A549 (cell line): ENCODE results near the gene HOXB5. TPM values are rescaled to one million over a fixed set of nuclear protein-coding genes. Genes with fewer than 3 reads are reported as not detected.

ENCODE experiments used
- ATAC-seq, 2 experiments: fragments of 200-7000 bp in 1 of 2; fragments of >200 bp in 1 of 2; cut with Nextera tagmentation in 1 of 2; cut with Tn5 transposase in 1 of 2; 3 replicates each; pipeline versions ENCODE4 v1.8.0 to v1.9.1; 2018 to 2020; ENCODE audit warnings: mild to moderate bottlenecking in 1 of 2, moderate library complexity in 1 of 2
- CTCF ChIA-PET: fragments of 300-600 bp; sonication (Branson Sonifier 250); formaldehyde crosslinking; extraction: SDS; loops from one replicate; lab custom pipeline; 2021; ENCODE audit warnings: antibody characterized with exemption, inconsistent platforms; lab: Yijun Ruan, JAX
- POLR2A ChIA-PET: fragments of 350-600 bp; formaldehyde crosslinking; extraction: SDS; loops from one replicate; lab custom pipeline; 2021; ENCODE audit warnings: antibody characterized with exemption, inconsistent platforms; lab: Yijun Ruan, JAX
- DNase-seq, 2 experiments: peaks; one replicate each; pipeline versions ENCODE4 v3.0.0 to v3.0.0-alpha.2; 2011 to 2016; ENCODE audit warnings: low read depth in 1 of 2, low spot score in 1 of 2
- FAIRE-seq: peaks from 2 replicates; lab custom pipeline; 2011; peaks lifted over from hg19 to GRCh38; lab: Jason Lieb, UNC
- H3K27ac ChIP-seq, 2 experiments: fragments of >200 bp; sonication (Bioruptor Twin); formaldehyde crosslinking; 3 replicates each; pipeline ENCODE4 v1.5.1; 2016 to 2017
- H3K4me1 ChIP-seq: fragments of >200 bp; sonication (Bioruptor Twin); formaldehyde crosslinking; 3 replicates; pipeline ENCODE4 v1.6.1; 2016
- H3K4me2 ChIP-seq: fragments of >200 bp; sonication (Bioruptor Twin); formaldehyde crosslinking; 3 replicates; pipeline ENCODE4 v1.6.1; 2016
- H3K4me3 ChIP-seq: fragments of >200 bp; sonication (Bioruptor Twin); formaldehyde crosslinking; 3 replicates; pipeline ENCODE4 v1.5.1; 2016
- H3K9me3 ChIP-seq: fragments of >200 bp; sonication (Bioruptor Twin); formaldehyde crosslinking; 3 replicates; pipeline ENCODE4 v1.6.1; 2016
- BHLHE40 ChIP-seq: IDR thresholded peaks from 2 replicates; pipeline ENCODE4 v1.6.1; 2012; ENCODE audit warnings: low read depth, low read length, inconsistent platforms
- EHMT2 ChIP-seq: fragments of 200-600 bp; sonication (generic); IDR thresholded peaks from 2 replicates; pipeline ENCODE4 v1.6.1; 2016; ENCODE audit warnings: antibody characterized with exemption, low read depth, mild to moderate bottlenecking, moderate library complexity
- ESRRA ChIP-seq: fragments of 150-350 bp; IDR thresholded peaks from 2 replicates; pipeline ENCODE4 v1.6.1; 2014; ENCODE audit warnings: mild to moderate bottlenecking, low read length, borderline replicate concordance
- FOSB ChIP-seq: fragments of 250-450 bp; sonication (Bioruptor Pico); IDR thresholded peaks from 2 replicates; pipeline ENCODE4 v1.5.0; 2020; ENCODE audit warnings: mild to moderate bottlenecking, moderate library complexity
- FOXS1 ChIP-seq: fragments of 250-450 bp; sonication (Bioruptor Pico); IDR thresholded peaks from 2 replicates; pipeline ENCODE4 v1.5.0; 2020; ENCODE audit warnings: mild to moderate bottlenecking, moderate library complexity
- HDAC2 ChIP-seq: fragments of 200-600 bp; sonication (generic); IDR thresholded peaks from 2 replicates; pipeline ENCODE4 v1.6.1; 2016
- MAFK ChIP-seq: fragments of 450-650 bp; IDR thresholded peaks from 2 replicates; pipeline ENCODE4 v1.6.1; 2014; ENCODE audit not compliant: partially characterized antibody
- MYC ChIP-seq: IDR thresholded peaks from 2 replicates; pipeline ENCODE4 v1.6.1; 2012; ENCODE audit warnings: mild to moderate bottlenecking, inconsistent platforms, low read length, improper control_type of control experiment, borderline replicate concordance
- NPAS2 ChIP-seq: fragments of 250-450 bp; sonication (Bioruptor Pico); IDR thresholded peaks from 2 replicates; pipeline ENCODE4 v1.8.0; 2022; ENCODE audit warnings: mild to moderate bottlenecking, moderate library complexity, borderline replicate concordance
- PHF8 ChIP-seq: fragments of 200-600 bp; sonication (generic); IDR thresholded peaks from 2 replicates; pipeline ENCODE4 v1.6.1; 2016; ENCODE audit warnings: low read depth, mild to moderate bottlenecking, antibody characterized with exemption, moderate library complexity, borderline replicate concordance
- RAD21 ChIP-seq, 2 experiments: fragments of >200 bp in 1 of 2; sonication (Bioruptor Twin) in 1 of 2; formaldehyde crosslinking in 1 of 2; IDR thresholded peaks in 1 of 2; conservative IDR thresholded peaks in 1 of 2; 2 replicates in 1 of 2; 3 replicates in 1 of 2; pipeline ENCODE4 v1.6.1; 2012 to 2018; ENCODE audit warnings: inconsistent platforms in 1 of 2
- RNF2 ChIP-seq: fragments of 200-600 bp; sonication (generic); IDR thresholded peaks from 2 replicates; pipeline ENCODE4 v1.6.1; 2016; ENCODE audit warnings: low read depth, mild to moderate bottlenecking, antibody characterized with exemption, moderate library complexity, borderline replicate concordance
- TFCP2L1 ChIP-seq: fragments of 250-450 bp; sonication (Bioruptor Pico); IDR thresholded peaks from 2 replicates; pipeline ENCODE4 v1.5.0; 2021; ENCODE audit warnings: mild to moderate bottlenecking
- TP53 ChIP-seq: fragments of 250-450 bp; sonication (Bioruptor Pico); IDR thresholded peaks from 2 replicates; pipeline ENCODE4 v1.5.0; 2021; ENCODE audit warnings: mild to moderate bottlenecking, moderate library complexity
- ZFP36 ChIP-seq: fragments of 450-650 bp; IDR thresholded peaks from 2 replicates; pipeline ENCODE4 v1.6.1; 2014; ENCODE audit warnings: borderline replicate concordance; ENCODE audit not compliant: partially characterized antibody
- ZSCAN20 ChIP-seq: fragments of 250-450 bp; sonication (Bioruptor Pico); IDR thresholded peaks from 2 replicates; pipeline ENCODE4 v1.8.0; 2022; ENCODE audit warnings: mild to moderate bottlenecking, moderate library complexity
- WGBS: methylation state at CpG from one replicate; pipeline ENCODE4 v1.1.6; 2017; ENCODE audit errors: missing lambda C conversion rate; 5-methylcytosine and 5-hydroxymethylcytosine counted together
- polyA plus RNA-seq, 4 experiments: library from polyadenylated mRNA; depleted of rRNA in 3 of 4; stranded (reverse); fragments of >200 nt; fragmentation: RNase III in 1 of 4; extraction: RNeasy Plus Mini Kit Qiagen cat#74134 plus additional on column Dnase treatment in 1 of 4; gene quantifications; 2 replicates in 3 of 4; 3 replicates in 1 of 4; pipeline ENCODE4 v1.2.3, GENCODE V29; 2011 to 2017
- TF ChIP-seq, protein P1 (sequence below): fragments of >200 bp; sonication (Bioruptor Twin); formaldehyde crosslinking; IDR thresholded peaks from 3 replicates; pipeline ENCODE4 v1.5.1; 2016
- TF ChIP-seq, protein P2 (sequence below): IDR thresholded peaks from 2 replicates; pipeline ENCODE4 v1.6.1; 2012
- TF ChIP-seq, protein P3 (sequence below): fragments of >200 bp; sonication (Bioruptor Twin); formaldehyde crosslinking; IDR thresholded peaks from 2 replicates; pipeline ENCODE4 v1.6.1; 2016
- TF ChIP-seq, protein P4 (sequence below): fragments of 450-650 bp; IDR thresholded peaks from 2 replicates; pipeline ENCODE4 v1.6.1; 2014; ENCODE audit warnings: antibody characterized with exemption

Gene HOXB5
- polyA plus RNA-seq, 2 of the 4 experiments (the other 2 are of a cell fraction), result 2.5 to 3.0 TPM

DNA sequence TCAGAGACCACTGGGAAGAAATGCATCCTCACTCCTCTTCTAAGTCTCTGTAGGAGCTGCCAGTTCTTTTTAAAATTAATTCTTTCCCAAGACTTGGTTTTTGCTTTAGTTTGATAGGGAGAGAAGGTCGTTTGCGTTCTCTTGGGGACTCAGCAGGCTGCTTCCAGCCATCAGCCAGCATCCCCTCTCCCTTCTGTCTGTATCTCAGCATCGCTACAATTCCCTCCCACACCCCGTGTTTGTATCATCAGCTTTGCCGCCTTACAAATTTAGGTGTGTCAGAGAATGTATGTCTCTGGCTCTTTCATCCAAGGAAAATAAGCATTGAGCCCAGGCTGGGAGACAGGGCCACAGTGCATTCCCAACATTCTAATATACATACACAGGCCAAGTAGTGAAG is 5.8 kb upstream of the HOXB5 start:
- Histone ChIP-seq H3K27ac (0 out of 6 replicates have a peak overlapping the region, but pooled peaks of 1 of the 2 experiments have one; percentile 14), H3K4me1 (peaks cover 25% of the 10 kb centered on the region), H3K9me3 (no peaks in the 10 kb centered on the region), H3K4me2 (no peak overlapping the region), H3K4me3 (no peak overlapping the region)
- WGBS, result 84% methylated on average over 5 of the region's 5 CpGs
- TF ChIP-seq ESRRA, result no peak
- TF ChIP-seq, protein P1, sequence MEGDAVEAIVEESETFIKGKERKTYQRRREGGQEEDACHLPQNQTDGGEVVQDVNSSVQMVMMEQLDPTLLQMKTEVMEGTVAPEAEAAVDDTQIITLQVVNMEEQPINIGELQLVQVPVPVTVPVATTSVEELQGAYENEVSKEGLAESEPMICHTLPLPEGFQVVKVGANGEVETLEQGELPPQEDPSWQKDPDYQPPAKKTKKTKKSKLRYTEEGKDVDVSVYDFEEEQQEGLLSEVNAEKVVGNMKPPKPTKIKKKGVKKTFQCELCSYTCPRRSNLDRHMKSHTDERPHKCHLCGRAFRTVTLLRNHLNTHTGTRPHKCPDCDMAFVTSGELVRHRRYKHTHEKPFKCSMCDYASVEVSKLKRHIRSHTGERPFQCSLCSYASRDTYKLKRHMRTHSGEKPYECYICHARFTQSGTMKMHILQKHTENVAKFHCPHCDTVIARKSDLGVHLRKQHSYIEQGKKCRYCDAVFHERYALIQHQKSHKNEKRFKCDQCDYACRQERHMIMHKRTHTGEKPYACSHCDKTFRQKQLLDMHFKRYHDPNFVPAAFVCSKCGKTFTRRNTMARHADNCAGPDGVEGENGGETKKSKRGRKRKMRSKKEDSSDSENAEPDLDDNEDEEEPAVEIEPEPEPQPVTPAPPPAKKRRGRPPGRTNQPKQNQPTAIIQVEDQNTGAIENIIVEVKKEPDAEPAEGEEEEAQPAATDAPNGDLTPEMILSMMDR, result no peak
- no peak for TF ChIP-seq RAD21 (conservative IDR thresholded peaks at IDR 0.05 in 1 of 2, IDR thresholded peaks at IDR 0.05 in 1 of 2)
- TF ChIP-seq, protein P2, sequence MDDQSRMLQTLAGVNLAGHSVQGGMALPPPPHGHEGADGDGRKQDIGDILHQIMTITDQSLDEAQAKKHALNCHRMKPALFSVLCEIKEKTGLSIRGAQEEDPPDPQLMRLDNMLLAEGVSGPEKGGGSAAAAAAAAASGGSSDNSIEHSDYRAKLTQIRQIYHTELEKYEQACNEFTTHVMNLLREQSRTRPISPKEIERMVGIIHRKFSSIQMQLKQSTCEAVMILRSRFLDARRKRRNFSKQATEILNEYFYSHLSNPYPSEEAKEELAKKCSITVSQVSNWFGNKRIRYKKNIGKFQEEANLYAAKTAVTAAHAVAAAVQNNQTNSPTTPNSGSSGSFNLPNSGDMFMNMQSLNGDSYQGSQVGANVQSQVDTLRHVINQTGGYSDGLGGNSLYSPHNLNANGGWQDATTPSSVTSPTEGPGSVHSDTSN, result no peak
- TF ChIP-seq MAFK, result no peak
- no peak for TF ChIP-seq EHMT2
- TF ChIP-seq, protein P3, sequence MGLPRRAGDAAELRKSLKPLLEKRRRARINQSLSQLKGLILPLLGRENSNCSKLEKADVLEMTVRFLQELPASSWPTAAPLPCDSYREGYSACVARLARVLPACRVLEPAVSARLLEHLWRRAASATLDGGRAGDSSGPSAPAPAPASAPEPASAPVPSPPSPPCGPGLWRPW, result no peak
- no peak for TF ChIP-seq FOXS1 (CRISPR knock-in tag)
- no peak for TF ChIP-seq PHF8
- no peak for FAIRE-seq
- ChIA-PET CTCF (interaction anchor here (1.0 to 3.0 kb wide), 5 partner anchors 106 to 576 kb away, joined by 3 to 10 read pairs (median 4); no protein-coding TSS in a partner anchor), POLR2A (no interaction called here)
- DNase-seq, result no peak
- no peak for ATAC-seq

DNA sequence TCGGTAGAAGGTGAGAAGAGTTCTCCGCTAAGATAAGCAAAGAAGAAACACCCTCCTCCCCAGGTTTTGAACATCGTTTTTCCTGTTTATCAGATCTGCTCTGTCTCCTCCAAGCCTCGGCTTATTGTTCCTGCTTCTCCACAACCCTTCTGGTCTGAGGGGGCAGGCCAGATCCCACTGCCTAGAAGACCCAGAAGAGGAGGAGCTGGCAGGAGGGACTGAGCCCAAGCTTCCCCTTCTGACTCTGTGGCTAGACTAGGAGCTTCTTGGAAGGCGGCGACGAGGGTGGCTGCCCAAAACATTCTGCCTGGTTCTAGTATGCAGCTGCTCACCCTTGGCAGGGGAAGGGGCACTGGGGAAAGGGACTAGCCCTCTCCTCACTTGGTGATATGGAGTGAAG is 5.2 kb upstream of the HOXB5 start:
- H3K4me2 ChIP-seq, result no peak overlapping the region
- H3K9me3 ChIP-seq, result no peaks in the 10 kb centered on the region
- 92% methylated on average over 7 of the region's 7 CpGs for WGBS
- POLR2A ChIA-PET, result no interaction called here
- H3K27ac ChIP-seq, result 0 out of 6 replicates have a peak overlapping the region, but pooled peaks of 1 of the 2 experiments have one; percentile 5
- CTCF ChIA-PET, result interaction anchor here (0.5 to 3.0 kb wide), 6 partner anchors 106 to 575 kb away, joined by 3 to 10 read pairs (median 4); no protein-coding TSS in a partner anchor
- no peak for TF ChIP-seq FOSB (CRISPR knock-in tag)
- TF ChIP-seq NPAS2 (CRISPR knock-in tag), result no peak
- H3K4me3 ChIP-seq, result no peak overlapping the region
- H3K4me1 ChIP-seq, result peaks cover 30% of the 10 kb centered on the region
- ATAC-seq, result no peak
- FAIRE-seq, result no peak
- DNase-seq, result no peak

DNA sequence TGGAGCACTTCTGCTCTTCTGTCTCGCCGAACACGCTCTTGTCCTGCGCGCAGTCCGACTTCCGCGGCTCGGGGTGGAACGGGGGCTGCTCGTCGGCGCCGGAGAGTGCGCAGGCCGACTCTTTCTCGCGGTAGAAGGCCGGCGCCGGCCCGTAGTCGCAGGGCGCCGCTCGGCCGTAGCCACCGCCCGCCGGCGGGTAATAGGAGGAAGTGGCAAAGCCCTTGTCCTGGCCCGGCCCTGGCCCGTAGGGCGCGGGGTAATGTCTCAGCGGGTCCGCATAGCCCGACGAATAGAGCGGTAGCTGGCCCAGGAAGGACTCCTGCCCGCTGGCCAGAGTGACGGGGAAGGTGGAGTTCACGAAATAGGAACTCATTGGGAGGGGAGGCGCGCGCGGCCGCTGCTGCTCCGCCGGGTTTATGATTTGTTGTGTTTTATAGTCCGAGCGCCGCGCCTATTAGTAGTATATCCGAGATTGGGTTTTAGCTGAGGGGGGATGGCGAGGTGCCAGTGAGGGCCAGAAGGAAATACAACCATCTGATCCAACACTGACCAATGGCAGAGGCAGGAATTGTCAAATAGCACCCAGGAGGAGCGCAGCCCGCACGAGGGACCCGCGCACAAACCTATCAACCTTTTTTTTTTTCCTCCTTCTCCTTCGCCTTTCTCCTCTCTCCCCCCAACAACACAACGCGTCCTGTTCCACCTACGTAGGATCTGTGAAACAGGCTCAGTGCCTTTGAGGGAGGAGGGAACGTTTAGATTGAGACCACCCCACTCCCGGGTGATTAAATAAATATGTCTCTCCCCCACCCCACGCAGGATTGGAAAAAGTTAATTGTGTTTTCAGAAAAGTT is 4.4 kb upstream of the HOXB5 start:
- H3K4me2 ChIP-seq, result no peak overlapping the region
- ChIA-PET POLR2A (no interaction called here), CTCF (interaction anchor here (0.5 to 3.0 kb wide), 4 partner anchors 262 to 382 kb away, joined by 3 to 10 read pairs (median 4); no protein-coding TSS in a partner anchor)
- no peak for DNase-seq
- peaks cover 30% of the 10 kb centered on the region for H3K4me1 ChIP-seq
- ATAC-seq, result no peak
- H3K9me3 ChIP-seq, result no peaks in the 10 kb centered on the region
- WGBS, result 93% methylated on average over 68 of the region's 68 CpGs
- FAIRE-seq, result no peak
- TF ChIP-seq PHF8, result no peak
- TF ChIP-seq ZFP36, result no peak
- TF ChIP-seq BHLHE40, result no peak
- no peak for TF ChIP-seq MYC
- TF ChIP-seq, protein P4, sequence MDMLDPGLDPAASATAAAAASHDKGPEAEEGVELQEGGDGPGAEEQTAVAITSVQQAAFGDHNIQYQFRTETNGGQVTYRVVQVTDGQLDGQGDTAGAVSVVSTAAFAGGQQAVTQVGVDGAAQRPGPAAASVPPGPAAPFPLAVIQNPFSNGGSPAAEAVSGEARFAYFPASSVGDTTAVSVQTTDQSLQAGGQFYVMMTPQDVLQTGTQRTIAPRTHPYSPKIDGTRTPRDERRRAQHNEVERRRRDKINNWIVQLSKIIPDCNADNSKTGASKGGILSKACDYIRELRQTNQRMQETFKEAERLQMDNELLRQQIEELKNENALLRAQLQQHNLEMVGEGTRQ, result no peak
- no peak for TF ChIP-seq TFCP2L1
- TF ChIP-seq HDAC2, result no peak
- no peak for TF ChIP-seq RNF2
- TF ChIP-seq, protein P1, result no peak
- no peak for TF ChIP-seq ZSCAN20
- TF ChIP-seq TP53 (CRISPR knock-in tag), result no peak
- no peak for TF ChIP-seq FOSB (CRISPR knock-in tag)
- no peak for TF ChIP-seq RAD21 (conservative IDR thresholded peaks at IDR 0.05 in 1 of 2, IDR thresholded peaks at IDR 0.05 in 1 of 2)
- H3K27ac ChIP-seq, result no peak overlapping the region
- H3K4me3 ChIP-seq, result no peak overlapping the region
